ENCODE data around the gene CWC25.
"Not testable (repeated sequence)": the region's sequence is repeated elsewhere in the genome, so short reads cannot be mapped to it uniquely, and the experiment has no call there.

CWC25 gene

GRCh38 chr17:38824899-38825761, at the start of gene CWC25:
CWC25 (minus strand) TSS chr17:38825321; CDS start chr17:38825183, 138 bp downstream.
- DNase-seq: peak; percentile 93

- no peak for DNase-seq
Observed at GRCh38 chr17:38873640-38874380, 48.7 kb upstream of the CWC25 start.

GRCh38 chr17:38872671-38873385, 47.7 kb upstream of the CWC25 start:
- DNase-seq: no peak

GRCh38 chr17:38872027-38872511, 46.9 kb upstream of the CWC25 start:
- no peak for DNase-seq

GRCh38 chr17:38871247-38872015, 46.3 kb upstream of the CWC25 start:
- no peak for DNase-seq

- peak; percentile 29 for DNase-seq
Observed at GRCh38 chr17:38870259-38871165, 45.4 kb upstream of the CWC25 start.

- peak; percentile 80 for DNase-seq
Observed at GRCh38 chr17:38869526-38870258, 44.6 kb upstream of the CWC25 start, which contains the start of gene LASP1. LASP1 (plus strand) TSS chr17:38870058; CDS start chr17:38870190, 132 bp downstream.

- peak; percentile 72 for DNase-seq
Observed at GRCh38 chr17:38868817-38869525, 43.9 kb upstream of the CWC25 start.

- DNase-seq: peak; percentile 47
Observed at GRCh38 chr17:38867968-38868816, 43.1 kb upstream of the CWC25 start.

GRCh38 chr17:38867179-38867967, 42.3 kb upstream of the CWC25 start:
- peak; percentile 63 for DNase-seq

- no peak for DNase-seq
Observed at GRCh38 chr17:38864636-38865398, 39.7 kb upstream of the CWC25 start.

GRCh38 chr17:38861399-38861843, 36.3 kb upstream of the CWC25 start:
- DNase-seq: no peak

GRCh38 chr17:38857271-38857670, 32.1 kb upstream of the CWC25 start:
- DNase-seq: no peak

- DNase-seq: not testable (repeated sequence)
Observed at GRCh38 chr17:38855101-38855714, 30.1 kb upstream of the CWC25 start.

- DNase-seq: peak; percentile 98
Observed at GRCh38 chr17:38853292-38854219, 28.4 kb upstream of the CWC25 start, which contains the start of gene RPL23. RPL23 (minus strand) TSS chr17:38853721; CDS start chr17:38853710, 11 bp downstream.

Measured in NCI-H2171 (cell line).